ENCODE results near the gene PEMT. TPM values are rescaled to one million over a fixed set of nuclear protein-coding genes. Genes with fewer than 3 reads are reported as not detected.

PEMT gene
- total and polyA plus RNA-seq, 2 of the 8 experiments (the other 6 are each of a cell fraction or from before 2014, with no cell fraction given): 42.0 to 118 TPM

DNA sequence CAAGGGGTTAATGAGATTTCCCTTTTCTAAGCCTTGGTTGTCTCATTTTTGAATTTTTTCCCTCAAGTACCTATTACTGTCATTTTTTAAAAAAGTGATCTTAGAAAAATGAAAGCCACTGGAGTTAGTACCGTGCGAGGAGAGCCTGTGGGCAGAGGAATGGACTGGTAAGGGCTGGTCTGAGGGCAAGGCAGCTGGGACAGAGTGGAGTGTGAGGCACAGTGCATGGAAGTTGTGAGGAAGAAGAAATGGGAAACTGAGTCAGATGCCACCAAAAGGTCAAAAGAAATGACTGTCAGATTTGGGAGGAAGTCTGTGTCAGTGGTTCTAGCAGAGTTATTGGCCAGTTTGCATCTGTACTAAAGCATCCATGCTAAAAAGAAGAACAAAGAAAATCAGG lies 103.5 kb downstream of the PEMT start:
- H3K36me3 ChIP-seq (ENCODE audit: control insufficient read depth in 2 of 4, insufficient read depth in 4 of 4, low read length in 3 of 4): peaks cover 3 to 23% (median 17%) of the 10 kb centered on the region in 4 experiments; a peak in 7 of 8 replicates
- peaks cover 15 to 16% of the 10 kb centered on the region in 2 experiments for H4K20me1 ChIP-seq (replicated peaks in 1 of 2; ENCODE audit: control insufficient read depth in 1 of 2, insufficient read depth in 2 of 2, low read length in 2 of 2)
- no peak overlapping the region for H3K9ac ChIP-seq (replicated peaks in 1 of 4; ENCODE audit: extremely low read depth in 1 of 4, low read depth in 3 of 4, low read length in 3 of 4)
- no peak overlapping the region for H2BK12ac ChIP-seq (ENCODE audit: low read depth, low read length)
- WGBS, 2 experiments (ENCODE audit: extremely low coverage in 1 of 2, insufficient coverage in 1 of 2, insufficient read length in 1 of 2, insufficient replicate concordance in 2 of 2, low coverage in 1 of 2, low lambda C conversion rate in 2 of 2, missing lambda C conversion rate in 1 of 2): 47% methylated on average over 2 of the region's 2 CpGs; no CpG with 5 or more reads in 1 of the 2 experiments
- H2BK120ac ChIP-seq (replicated peaks; ENCODE audit: low read depth, low read length): no peak overlapping the region
- no peaks in the 10 kb centered on the region for H3K27me3 ChIP-seq (replicated peaks in 1 of 4; ENCODE audit: control insufficient read depth in 3 of 4, extremely low read depth in 1 of 4, insufficient read depth in 3 of 4, low read length in 3 of 4)
- DNase-seq (ENCODE audit: low read depth in 1 of 2, low spot score in 2 of 2): no peak
- no peak overlapping the region for H3K56ac ChIP-seq (replicated peaks; ENCODE audit: insufficient read length, low read depth, low read length)
- no peak overlapping the region for H3K4ac ChIP-seq (replicated peaks; ENCODE audit: insufficient read length, low read depth, low read length)
- H3K4me3 ChIP-seq (ENCODE audit: extremely low read depth in 1 of 4, insufficient read depth in 2 of 4, low read depth in 3 of 4, low read length in 4 of 4): no peak overlapping the region
- H2BK15ac ChIP-seq (ENCODE audit: low read length): no peak overlapping the region
- no peak overlapping the region for H3K18ac ChIP-seq (ENCODE audit: extremely low read depth, low read length)
- H2AK5ac ChIP-seq (ENCODE audit: low read depth, low read length): no peak overlapping the region
- POLR2A ChIA-PET (ENCODE audit: partially characterized antibody): no interaction called here
- H3K14ac ChIP-seq (ENCODE audit: insufficient read length): no peak overlapping the region
- H2BK5ac ChIP-seq (ENCODE audit: low read depth, low read length): no peak overlapping the region
- peaks cover 8% of the 10 kb centered on the region for H3K79me1 ChIP-seq (ENCODE audit: low read depth, low read length)
- H4K91ac ChIP-seq (replicated peaks; ENCODE audit: insufficient read length, low read length): no peak overlapping the region
- no peak for FAIRE-seq
- H3K79me2 ChIP-seq (ENCODE audit: control insufficient read depth in 1 of 2, insufficient read depth in 2 of 2, low read length in 2 of 2): peaks cover 0 to 22% of the 10 kb centered on the region in 2 experiments; a peak in 3 of 4 replicates
- H3K9me3 ChIP-seq (ENCODE audit: insufficient read depth in 2 of 2, low read depth in 1 of 2, low read length in 1 of 2): no peaks in the 10 kb centered on the region
- no peak overlapping the region for H3K23ac ChIP-seq (ENCODE audit: insufficient read length)
- TF ChIP-seq SP4 (IDR thresholded peaks at IDR 0.05; ENCODE audit: low read length) (no peak), EGR1 (IDR thresholded peaks at IDR 0.05; ENCODE audit: borderline replicate concordance, low read depth, low read length) (no peak), NRF1 (IDR thresholded peaks at IDR 0.05; ENCODE audit: low read depth, low read length) (no peak)
- H4K5ac ChIP-seq (ENCODE audit: insufficient read length, low read depth, low read length): no peak overlapping the region
- H3K4me2 ChIP-seq (ENCODE audit: insufficient read depth in 1 of 2, low read depth in 2 of 2, low read length in 2 of 2): no peak overlapping the region
- no peak overlapping the region for H2AFZ ChIP-seq (ENCODE audit: low read length)
- no peak overlapping the region for H4K8ac ChIP-seq (ENCODE audit: extremely low read depth, insufficient read depth, low read length)
- H3K4me1 ChIP-seq (replicated peaks in 1 of 4; ENCODE audit: control insufficient read depth in 3 of 4, insufficient read depth in 4 of 4, low read length in 3 of 4): no peaks in the 10 kb centered on the region; a peak in 3 of 7 replicates
- CTCF ChIA-PET (ENCODE audit: partially characterized antibody): no interaction called here
- no peak overlapping the region for H2BK20ac ChIP-seq (ENCODE audit: low read length)
- H3K27ac ChIP-seq (ENCODE audit: low read depth, low read length): no peak overlapping the region
- H3K23me2 ChIP-seq (ENCODE audit: low read depth, low read length): no peaks in the 10 kb centered on the region

All from H1 (cell line).